Stomach (tissue), 4 donors: ENCODE data around the gene CYP26B1.

ENCODE experiments used
- CTCF ChIP-seq, 7 experiments: fragments of 450-650 bp in 4 of 7; fragments of 200-600 bp in 3 of 7; sonication (generic) in 3 of 7; IDR thresholded peaks; one replicate each; pipeline ENCODE4 v1.5.1; 2016 to 2019; ENCODE audit warnings: antibody characterized with exemption in 7 of 7, control low read depth in 2 of 7, mild to moderate bottlenecking in 1 of 7
- EP300 ChIP-seq: sonication (generic); formaldehyde crosslinking; IDR thresholded peaks from one replicate; pipeline ENCODE4 v1.6.1; 2017; ENCODE audit warnings: antibody characterized with exemption
- POLR2A ChIP-seq, 4 donors: fragments of 450-650 bp; IDR thresholded peaks; one replicate each; pipeline ENCODE4 v1.6.1; 2016; ENCODE audit warnings: antibody characterized with exemption in 4 of 4, control low read depth in 2 of 4, mild to moderate bottlenecking in 1 of 4, moderate library complexity in 1 of 4
- POLR2AphosphoS5 ChIP-seq, 3 donors: sonication (generic); formaldehyde crosslinking; IDR thresholded peaks; one replicate each; pipeline ENCODE4 v1.6.1; 2016; ENCODE audit warnings: antibody characterized with exemption in 3 of 3

- TF ChIP-seq POLR2AphosphoS5 (IDR thresholded peaks at IDR 0.05): no peak
- no peak for TF ChIP-seq CTCF (IDR thresholded peaks at IDR 0.05)
- TF ChIP-seq POLR2A (IDR thresholded peaks at IDR 0.05): no peak
- no peak for TF ChIP-seq EP300
Measured at GRCh38 chr2:72108121-72108520, 39.5 kb downstream of the CYP26B1 start.
